ENCODE measurements around the gene MICB. TPM values are rescaled to one million over a fixed set of nuclear protein-coding genes. Genes with fewer than 3 reads are reported as not detected.

The MICB gene
- total RNA-seq, 1 experiment from 2014 or later, result 37.0 TPM

DNA sequence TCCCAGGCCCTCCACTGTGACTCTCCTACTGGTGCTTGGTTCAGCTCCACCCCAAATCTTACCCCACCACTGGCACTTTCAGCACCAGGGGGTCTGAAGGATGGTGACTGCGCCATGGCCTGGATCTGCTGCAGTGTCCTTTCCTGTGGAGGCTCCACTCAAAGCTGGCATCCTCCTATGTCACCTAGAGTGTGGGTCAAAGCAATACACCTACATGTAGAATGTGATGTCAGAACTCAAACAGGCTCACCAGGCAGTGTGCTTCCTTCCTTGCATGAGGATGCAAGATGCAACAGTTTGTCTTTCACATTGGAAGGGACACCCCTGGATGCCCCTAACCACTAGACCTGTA lies 32.8 kb upstream of the MICB start:
- no peaks in the 10 kb centered on the region for H3K36me3 Mint-ChIP-seq
- TF ChIP-seq, protein P1, sequence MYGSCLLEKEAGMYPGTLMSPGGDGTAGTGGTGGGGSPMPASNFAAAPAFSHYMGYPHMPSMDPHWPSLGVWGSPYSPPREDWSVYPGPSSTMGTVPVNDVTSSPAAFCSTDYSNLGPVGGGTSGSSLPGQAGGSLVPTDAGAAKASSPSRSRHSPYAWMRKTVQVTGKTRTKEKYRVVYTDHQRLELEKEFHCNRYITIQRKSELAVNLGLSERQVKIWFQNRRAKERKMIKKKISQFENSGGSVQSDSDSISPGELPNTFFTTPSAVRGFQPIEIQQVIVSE (CRISPR knock-in tag; IDR thresholded peaks at IDR 0.05; ENCODE audit: borderline replicate concordance), result no peak
- TF ChIP-seq ZNF219 (CRISPR knock-in tag; IDR thresholded peaks at IDR 0.05; ENCODE audit: borderline replicate concordance) (no peak), FOXJ3 (CRISPR knock-in tag; IDR thresholded peaks at IDR 0.05; ENCODE audit: borderline replicate concordance) (no peak), NFE2L1 (CRISPR knock-in tag; IDR thresholded peaks at IDR 0.05) (no peak), ZNF232 (CRISPR knock-in tag; IDR thresholded peaks at IDR 0.05) (no peak), SMAD4 (CRISPR knock-in tag; IDR thresholded peaks at IDR 0.05) (no peak), GTF2I (CRISPR knock-in tag; conservative IDR thresholded peaks at IDR 0.05) (no peak), ZNF263 (CRISPR knock-in tag; IDR thresholded peaks at IDR 0.05; ENCODE audit: low read depth) (no peak), RELA (CRISPR knock-in tag; IDR thresholded peaks at IDR 0.05; ENCODE audit: borderline replicate concordance) (no peak), HMGA2 (CRISPR knock-in tag; IDR thresholded peaks at IDR 0.05) (no peak), KAT7 (CRISPR knock-in tag; IDR thresholded peaks at IDR 0.05; ENCODE audit: borderline replicate concordance) (no peak)
- TF ChIP-seq, protein P2, sequence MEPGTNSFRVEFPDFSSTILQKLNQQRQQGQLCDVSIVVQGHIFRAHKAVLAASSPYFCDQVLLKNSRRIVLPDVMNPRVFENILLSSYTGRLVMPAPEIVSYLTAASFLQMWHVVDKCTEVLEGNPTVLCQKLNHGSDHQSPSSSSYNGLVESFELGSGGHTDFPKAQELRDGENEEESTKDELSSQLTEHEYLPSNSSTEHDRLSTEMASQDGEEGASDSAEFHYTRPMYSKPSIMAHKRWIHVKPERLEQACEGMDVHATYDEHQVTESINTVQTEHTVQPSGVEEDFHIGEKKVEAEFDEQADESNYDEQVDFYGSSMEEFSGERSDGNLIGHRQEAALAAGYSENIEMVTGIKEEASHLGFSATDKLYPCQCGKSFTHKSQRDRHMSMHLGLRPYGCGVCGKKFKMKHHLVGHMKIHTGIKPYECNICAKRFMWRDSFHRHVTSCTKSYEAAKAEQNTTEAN (CRISPR knock-in tag; IDR thresholded peaks at IDR 0.05), result no peak
- TF ChIP-seq, protein P3, sequence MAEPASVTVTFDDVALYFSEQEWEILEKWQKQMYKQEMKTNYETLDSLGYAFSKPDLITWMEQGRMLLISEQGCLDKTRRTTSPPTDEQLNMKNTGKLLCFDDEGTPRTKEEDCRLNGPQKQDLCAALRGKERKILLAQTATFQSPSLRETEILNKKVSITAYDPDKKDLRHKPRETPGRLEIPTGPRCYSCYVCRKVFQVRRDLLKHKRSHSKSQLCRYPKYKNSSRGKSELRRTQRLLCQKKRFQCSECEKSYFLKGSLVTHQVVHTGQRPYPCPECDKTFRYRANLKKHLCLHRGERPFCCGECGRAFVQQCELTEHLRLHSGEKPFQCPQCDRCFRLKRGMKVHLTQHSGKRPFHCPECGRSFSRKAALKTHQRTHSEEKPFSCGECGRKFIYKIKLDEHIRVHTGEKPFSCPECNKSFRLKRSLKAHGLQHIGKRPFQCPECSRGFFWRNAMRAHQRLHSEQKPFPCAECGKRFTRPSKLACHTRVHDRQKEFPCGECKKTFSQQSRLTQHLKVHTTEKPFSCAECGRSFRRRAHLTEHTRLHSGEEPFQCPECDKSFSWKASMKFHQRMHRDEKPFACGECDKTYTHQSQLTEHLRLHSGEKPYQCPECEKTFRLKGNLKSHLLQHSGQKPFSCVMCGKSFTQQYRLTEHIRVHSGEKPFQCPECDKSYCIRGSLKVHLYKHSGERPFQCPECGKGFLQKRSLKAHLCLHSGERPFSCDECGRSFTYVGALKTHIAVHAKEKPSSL (CRISPR knock-in tag; conservative IDR thresholded peaks at IDR 0.05), result no peak
- TF ChIP-seq, protein P4, sequence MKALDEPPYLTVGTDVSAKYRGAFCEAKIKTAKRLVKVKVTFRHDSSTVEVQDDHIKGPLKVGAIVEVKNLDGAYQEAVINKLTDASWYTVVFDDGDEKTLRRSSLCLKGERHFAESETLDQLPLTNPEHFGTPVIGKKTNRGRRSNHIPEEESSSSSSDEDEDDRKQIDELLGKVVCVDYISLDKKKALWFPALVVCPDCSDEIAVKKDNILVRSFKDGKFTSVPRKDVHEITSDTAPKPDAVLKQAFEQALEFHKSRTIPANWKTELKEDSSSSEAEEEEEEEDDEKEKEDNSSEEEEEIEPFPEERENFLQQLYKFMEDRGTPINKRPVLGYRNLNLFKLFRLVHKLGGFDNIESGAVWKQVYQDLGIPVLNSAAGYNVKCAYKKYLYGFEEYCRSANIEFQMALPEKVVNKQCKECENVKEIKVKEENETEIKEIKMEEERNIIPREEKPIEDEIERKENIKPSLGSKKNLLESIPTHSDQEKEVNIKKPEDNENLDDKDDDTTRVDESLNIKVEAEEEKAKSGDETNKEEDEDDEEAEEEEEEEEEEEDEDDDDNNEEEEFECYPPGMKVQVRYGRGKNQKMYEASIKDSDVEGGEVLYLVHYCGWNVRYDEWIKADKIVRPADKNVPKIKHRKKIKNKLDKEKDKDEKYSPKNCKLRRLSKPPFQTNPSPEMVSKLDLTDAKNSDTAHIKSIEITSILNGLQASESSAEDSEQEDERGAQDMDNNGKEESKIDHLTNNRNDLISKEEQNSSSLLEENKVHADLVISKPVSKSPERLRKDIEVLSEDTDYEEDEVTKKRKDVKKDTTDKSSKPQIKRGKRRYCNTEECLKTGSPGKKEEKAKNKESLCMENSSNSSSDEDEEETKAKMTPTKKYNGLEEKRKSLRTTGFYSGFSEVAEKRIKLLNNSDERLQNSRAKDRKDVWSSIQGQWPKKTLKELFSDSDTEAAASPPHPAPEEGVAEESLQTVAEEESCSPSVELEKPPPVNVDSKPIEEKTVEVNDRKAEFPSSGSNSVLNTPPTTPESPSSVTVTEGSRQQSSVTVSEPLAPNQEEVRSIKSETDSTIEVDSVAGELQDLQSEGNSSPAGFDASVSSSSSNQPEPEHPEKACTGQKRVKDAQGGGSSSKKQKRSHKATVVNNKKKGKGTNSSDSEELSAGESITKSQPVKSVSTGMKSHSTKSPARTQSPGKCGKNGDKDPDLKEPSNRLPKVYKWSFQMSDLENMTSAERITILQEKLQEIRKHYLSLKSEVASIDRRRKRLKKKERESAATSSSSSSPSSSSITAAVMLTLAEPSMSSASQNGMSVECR (CRISPR knock-in tag; IDR thresholded peaks at IDR 0.05; ENCODE audit: borderline replicate concordance), result no peak
- TF ChIP-seq, protein P5, sequence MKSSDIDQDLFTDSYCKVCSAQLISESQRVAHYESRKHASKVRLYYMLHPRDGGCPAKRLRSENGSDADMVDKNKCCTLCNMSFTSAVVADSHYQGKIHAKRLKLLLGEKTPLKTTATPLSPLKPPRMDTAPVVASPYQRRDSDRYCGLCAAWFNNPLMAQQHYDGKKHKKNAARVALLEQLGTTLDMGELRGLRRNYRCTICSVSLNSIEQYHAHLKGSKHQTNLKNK (CRISPR knock-in tag; IDR thresholded peaks at IDR 0.05), result no peak
- TF ChIP-seq, protein P6, sequence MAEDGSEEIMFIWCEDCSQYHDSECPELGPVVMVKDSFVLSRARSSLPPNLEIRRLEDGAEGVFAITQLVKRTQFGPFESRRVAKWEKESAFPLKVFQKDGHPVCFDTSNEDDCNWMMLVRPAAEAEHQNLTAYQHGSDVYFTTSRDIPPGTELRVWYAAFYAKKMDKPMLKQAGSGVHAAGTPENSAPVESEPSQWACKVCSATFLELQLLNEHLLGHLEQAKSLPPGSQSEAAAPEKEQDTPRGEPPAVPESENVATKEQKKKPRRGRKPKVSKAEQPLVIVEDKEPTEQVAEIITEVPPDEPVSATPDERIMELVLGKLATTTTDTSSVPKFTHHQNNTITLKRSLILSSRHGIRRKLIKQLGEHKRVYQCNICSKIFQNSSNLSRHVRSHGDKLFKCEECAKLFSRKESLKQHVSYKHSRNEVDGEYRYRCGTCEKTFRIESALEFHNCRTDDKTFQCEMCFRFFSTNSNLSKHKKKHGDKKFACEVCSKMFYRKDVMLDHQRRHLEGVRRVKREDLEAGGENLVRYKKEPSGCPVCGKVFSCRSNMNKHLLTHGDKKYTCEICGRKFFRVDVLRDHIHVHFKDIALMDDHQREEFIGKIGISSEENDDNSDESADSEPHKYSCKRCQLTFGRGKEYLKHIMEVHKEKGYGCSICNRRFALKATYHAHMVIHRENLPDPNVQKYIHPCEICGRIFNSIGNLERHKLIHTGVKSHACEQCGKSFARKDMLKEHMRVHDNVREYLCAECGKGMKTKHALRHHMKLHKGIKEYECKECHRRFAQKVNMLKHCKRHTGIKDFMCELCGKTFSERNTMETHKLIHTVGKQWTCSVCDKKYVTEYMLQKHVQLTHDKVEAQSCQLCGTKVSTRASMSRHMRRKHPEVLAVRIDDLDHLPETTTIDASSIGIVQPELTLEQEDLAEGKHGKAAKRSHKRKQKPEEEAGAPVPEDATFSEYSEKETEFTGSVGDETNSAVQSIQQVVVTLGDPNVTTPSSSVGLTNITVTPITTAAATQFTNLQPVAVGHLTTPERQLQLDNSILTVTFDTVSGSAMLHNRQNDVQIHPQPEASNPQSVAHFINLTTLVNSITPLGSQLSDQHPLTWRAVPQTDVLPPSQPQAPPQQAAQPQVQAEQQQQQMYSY (CRISPR knock-in tag; IDR thresholded peaks at IDR 0.05), result no peak
- ChIA-PET CTCF (no interaction called here), POLR2A (no interaction called here)
- no peak overlapping the region for H3K27ac Mint-ChIP-seq
- H3K9me3 Mint-ChIP-seq, result peaks cover 3% of the 10 kb centered on the region; the same call in 1 of the 2 replicates
- no peak overlapping the region for H3K4me3 Mint-ChIP-seq
- peaks cover 10% of the 10 kb centered on the region for H3K4me1 Mint-ChIP-seq
- H3K27me3 Mint-ChIP-seq (ENCODE audit: low read depth), result peaks cover 40% of the 10 kb centered on the region
- DNase-seq (ENCODE audit: low spot score) (no peak), ATAC-seq (no peak)
